Stimulated activated CD4-positive, alpha-beta T cell treated with anti-CD3 and anti-CD28 coated beads, TNF-alpha, amount 100 ng/mL, for 4 hours (primary cell): Measurements from ENCODE around the gene LRRC55.

Source experiments
- DNase-seq, 3 experiments: peaks; one replicate each; pipeline ENCODE4 v3.0.0-alpha.2; 2020; ENCODE audit warnings: low read depth in 3 of 3

LRRC55 gene, protein sequence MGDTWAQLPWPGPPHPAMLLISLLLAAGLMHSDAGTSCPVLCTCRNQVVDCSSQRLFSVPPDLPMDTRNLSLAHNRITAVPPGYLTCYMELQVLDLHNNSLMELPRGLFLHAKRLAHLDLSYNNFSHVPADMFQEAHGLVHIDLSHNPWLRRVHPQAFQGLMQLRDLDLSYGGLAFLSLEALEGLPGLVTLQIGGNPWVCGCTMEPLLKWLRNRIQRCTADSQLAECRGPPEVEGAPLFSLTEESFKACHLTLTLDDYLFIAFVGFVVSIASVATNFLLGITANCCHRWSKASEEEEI

DNA sequence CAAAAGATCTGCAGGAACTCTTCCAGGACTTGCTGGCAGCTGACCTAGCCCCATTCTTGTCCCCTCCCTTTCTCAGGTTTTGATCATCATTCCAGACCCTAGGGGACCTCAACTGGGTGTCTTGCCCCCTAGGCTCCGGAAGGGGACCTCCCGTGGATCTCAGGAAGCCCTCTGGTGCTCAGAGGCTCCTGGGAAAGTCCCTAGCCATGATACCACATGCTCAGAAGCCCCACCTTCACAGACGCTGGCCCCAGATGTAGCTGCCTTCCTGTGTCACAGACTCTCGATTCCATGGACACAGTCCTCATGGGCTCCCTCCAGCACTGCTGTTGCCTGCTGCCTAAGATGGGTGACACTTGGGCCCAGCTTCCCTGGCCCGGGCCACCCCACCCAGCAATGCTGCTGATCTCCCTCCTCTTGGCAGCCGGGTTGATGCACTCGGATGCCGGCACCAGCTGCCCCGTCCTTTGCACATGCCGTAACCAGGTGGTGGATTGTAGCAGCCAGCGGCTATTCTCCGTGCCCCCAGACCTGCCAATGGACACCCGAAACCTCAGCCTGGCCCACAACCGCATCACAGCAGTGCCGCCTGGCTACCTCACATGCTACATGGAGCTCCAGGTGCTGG is at the start of gene LRRC55:
LRRC55 (plus strand) TSS at position 276 of the 628 bp plus-strand sequence; CDS start at position 346, 70 bp downstream.
- DNase-seq, result no peak

DNA sequence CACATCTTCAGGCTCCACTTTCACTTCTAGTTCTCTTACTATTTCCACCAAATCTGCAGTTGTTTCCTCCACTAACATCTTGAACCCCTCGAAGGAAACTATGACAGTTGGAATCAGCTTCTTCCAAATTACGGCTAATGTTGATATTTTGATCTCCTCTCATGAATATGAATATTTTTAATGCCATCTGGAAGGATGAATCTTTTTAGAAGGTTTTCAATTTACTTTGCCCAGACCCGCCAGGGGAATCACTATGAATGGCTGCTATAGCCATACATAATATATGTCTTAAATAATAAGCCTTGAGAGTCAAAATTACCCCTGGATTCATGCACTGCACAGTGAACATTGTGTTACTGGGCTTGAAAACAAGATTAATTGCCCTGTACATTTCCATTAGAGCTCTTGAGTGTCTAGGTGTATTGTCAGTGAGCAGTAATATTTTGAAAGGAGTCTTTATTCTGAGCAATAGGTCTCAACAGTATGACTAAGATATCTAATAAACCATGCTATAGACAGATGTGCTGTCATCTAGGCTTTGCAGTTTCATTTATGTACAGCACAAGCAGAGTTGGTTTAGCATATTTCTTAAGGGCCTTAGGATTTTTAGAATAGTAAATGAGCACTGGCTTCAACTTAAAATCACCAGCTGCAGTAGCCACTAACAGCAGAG is 48.3 kb upstream of the LRRC55 start:
- DNase-seq, result no peak

DNA sequence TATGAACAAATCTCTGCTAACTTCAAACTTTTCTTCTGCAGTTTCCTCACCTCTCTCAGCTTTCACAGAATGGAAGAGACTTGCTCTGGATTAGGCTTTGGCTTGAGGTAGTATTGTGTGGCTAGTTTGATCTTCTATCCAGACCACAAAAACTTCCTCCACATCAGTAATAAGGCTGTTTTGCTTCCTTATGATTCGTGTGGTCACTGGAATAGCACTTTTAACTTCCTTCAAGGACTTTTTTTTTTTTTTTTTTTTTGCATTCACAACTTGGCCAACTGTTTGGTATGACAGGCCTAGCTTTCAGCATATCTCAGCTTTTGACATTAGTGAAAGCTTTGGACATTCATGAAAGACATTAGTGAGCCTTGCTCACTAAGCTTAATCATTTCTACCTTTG is 47.5 kb upstream of the LRRC55 start:
- no peak for DNase-seq

DNA sequence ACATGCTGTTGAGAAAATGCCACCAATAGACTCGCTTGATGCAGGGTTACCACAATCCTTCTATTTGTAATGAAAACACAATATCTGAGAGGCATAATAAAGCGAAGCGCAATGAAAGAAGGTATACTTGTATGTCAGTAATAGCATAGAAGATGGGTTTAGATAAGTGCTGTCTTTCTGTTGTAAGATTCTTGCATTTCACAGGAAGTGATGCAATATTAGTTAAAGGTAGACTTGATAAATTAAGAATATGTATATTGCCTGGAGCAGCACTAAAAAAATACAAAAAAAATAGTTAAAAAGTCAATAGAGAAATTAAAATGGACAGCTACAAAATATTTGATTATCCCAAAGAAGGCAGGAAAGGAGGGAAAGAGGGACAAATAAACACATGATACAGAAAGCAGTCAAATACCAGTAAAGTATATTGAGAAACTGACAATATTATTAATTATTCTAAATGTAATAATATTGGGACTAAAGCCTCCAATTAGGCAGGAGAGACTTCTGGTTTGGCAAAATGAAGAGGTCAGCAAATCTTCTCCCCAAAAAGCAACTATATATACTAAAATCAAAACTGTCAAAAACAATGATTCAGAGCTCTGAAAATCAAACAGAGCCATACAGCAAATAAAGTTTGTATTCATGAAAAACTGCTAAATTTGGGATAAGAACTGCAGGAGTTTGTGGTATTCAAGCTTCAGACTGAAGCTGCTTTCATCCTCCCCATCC is 46.6 kb upstream of the LRRC55 start:
- DNase-seq, result no peak

DNA sequence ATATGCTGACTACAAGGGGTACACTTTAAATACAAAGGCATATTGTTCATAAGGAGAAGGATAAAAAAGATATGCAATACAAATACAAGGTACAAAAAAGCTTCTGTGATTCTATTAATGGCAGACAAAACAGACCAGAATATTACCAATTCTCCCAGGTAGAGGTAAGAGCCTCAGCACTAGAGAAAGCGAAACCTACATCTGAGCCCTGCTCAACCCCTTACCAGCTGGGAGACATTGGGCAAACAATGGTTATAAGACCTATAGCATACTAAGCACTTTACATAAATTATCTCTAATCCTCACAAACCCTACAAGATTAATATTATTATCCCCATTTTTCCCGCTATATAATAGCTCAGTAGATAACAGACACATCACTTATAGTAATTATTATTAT is 41.2 kb upstream of the LRRC55 start:
- DNase-seq, result no peak

DNA sequence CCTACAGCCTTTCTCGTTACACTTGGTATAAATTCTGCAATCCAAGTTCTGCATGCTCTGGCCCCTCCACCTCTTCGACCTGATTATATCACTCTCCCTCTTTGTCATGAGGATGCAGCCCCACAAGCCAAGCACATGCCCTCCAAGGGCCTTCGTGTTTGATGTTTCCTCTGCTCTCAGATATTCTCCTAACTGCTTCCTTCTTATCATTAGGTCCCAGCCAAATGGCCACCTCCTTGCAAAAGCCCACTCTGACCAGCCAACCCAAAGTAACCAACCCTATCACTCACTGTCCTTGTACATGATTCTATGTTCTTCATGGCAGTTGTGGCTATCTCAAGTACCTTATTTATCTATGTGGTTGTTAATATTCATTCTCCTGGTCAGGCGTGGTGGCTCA is 38.3 kb upstream of the LRRC55 start:
- DNase-seq, result no peak

DNA sequence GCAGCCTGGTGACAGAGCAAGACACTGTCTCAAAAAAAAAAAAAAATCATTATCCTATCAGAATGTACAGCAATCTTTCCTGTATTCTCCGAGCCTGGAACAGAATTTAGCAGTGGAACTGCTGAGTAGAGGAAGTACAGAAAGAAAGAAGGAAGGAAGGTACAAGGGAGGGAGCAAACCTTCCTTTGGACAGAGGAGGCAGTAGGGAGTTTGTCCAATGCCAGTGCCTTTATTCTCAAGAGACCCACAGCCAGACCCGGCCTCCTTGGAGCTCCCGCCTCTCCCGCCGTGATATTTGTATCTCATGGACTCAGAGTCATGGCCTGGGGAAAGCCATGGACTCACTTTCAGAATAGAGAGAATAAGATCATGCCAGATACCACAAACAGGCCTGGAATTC is 37.7 kb upstream of the LRRC55 start:
- DNase-seq, result no peak

DNA sequence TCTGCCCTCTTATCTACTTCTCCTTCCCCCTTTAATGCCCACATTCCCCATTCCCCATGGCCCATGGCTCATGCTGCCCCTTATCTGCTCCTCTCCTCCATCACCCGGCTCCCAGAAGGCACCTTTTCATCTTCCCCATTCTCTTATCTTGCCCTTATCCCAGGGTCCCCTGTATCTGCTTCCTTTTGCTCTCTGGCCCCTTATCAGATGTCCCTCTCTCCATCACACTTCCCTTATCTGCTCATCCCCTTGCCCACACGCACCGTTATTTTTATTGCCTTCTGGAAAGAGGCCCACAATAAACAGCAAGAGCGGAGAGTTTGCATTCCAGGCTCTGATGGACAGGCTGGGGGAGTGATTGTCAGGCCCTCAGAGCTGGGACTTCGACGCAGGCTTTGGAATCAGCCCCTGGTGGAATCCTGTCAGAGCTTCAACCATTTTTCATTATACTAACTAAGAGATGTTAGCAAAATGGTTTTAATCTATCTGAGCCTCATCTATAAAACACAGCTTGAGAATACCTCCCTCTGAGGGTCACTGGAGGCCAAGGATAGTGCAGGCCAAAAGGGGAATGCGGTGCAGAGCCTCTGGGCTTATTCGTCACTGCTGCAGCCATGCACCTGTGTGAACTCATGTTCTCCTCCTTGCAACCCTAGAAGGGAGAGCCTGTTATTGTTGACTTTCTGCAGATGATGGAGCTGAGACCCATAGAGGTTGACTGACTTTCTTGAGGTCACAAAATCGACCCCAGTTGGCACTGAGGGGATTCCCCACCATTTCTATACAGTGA is 37.0 kb upstream of the LRRC55 start:
- DNase-seq, result no peak

DNA sequence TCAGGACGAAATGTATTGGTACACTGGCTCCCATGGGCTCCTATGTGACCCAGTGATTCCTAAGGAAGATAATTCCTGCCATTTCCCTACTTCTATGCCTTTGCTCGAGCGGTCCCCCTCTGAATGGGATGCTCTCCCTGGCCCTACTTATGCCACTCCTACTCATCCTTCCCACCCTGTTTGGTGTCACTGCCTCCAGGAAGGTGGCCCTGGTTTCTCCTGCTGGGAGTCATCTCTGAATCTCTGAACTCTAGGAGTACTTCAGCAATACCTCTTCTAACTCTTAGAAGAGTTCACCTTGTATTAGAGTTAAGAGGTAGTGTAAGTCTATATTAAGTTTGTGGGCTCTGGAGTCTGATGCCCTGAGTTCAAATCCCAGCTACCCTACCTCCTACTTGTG is 35.5 kb upstream of the LRRC55 start:
- no peak for DNase-seq

DNA sequence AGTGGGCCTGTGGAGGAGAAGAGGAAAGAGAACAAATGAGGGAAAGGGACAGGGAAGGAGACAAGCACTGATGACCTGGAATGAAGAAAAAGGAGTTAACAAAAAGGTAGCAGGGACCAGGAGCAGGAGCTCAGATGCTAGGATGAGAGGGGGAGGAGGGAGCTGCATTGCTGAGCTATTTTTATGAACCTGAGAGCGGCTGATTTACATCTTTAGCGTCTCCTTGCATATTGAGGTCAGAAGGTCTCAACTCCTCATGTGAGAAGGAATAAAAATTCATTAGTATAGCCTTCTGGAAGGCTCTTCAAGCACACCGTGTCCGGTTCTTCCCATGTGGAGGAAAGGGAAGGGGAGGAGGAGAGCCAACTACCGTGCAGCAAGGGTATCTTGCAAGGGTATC is 33.1 kb upstream of the LRRC55 start:
- DNase-seq, result no peak

DNA sequence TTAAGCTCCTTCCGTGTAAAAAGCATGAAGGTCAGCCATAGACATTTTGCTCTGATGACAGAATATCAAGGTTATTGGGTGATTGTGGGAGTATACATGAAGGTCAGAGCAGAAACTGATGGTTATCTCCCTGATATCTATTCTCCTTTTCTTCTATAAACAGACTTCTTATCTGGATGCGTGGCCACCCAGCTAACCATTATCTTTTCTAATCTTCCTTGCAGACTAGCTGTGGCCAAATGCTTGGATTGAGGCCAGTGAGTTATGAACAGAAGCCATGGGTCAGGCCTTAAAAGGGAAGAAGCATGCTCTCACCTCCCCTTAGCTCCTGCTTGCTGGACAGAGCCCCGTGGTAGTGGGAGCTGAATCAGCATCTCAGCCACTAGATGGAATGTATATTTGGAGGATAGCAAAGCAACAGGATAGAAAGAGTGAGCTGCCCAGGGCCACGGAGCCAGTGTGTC is 31.3 kb upstream of the LRRC55 start:
- DNase-seq, result no peak

DNA sequence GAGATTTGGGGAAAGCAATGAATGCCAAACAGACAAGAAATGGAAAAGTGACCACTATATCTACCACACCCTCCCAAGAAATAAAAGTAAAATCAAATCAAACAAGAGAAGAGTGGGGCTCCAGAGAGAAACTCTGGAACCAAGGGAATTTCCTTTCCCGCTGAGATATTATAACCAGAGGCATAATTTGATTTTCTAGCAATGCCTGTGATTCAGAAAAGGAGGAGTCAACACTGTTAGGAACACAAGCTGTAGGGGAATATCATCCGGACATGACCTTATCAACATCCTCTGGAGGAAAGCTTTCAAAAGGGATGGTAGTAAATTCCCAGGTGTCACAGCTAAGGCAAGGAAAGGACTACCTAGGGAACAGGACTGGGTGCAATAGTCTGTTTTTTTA is 29.6 kb upstream of the LRRC55 start:
- DNase-seq, result no peak

DNA sequence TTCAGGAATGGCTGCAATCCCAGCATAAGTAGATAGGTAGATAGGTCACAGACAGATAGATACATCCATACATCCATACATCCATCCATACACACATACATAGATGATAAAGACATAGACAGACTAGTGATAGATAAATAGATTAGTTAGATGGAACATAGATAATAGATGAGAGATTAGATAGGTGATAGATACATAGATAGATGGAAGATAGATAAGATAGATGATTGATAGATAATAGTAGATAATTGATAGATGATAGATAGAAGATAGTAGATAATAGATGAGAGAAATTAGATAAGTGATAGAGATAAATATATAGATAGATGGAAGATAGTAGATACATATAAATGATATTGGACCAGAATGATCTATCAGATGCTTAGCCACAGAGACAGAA is 28.3 kb upstream of the LRRC55 start:
- no peak for DNase-seq

DNA sequence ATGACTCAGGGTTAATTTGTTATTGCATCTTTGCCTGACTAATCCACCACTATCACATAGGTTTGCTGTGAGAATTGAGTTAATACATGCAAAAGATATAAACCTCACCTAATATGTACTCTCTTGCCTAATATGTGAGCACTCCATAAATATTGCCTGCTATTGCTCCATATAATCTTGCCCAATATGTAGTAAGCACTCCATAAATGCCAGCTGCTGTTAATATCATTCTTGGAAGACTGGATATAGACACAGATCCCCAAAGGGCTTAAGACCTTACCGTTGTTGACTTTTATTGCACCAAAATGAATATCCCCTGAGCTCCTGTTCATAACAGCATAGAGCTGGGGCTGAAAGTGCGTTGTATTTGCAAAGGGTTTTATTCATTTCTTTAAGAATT is 27.0 kb upstream of the LRRC55 start:
- no peak for DNase-seq

DNA sequence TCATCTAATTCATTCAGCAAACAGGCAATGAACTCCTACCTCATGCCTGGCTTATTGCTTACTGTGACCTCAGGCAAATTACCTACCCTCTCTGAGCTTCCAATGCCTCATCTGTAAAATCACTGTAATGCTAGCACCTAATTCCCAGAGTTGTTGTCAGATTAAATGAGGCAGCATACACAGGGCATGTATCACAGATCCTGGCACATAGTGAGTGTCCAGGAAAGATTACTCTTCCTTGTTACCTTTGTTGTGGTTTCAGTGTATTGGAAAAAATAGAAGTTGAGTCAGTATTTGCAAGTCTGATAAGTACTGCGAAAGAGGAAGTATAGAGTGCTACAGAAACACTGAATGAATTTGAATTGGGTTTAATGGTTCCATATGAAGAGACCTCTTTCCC is 26.4 kb upstream of the LRRC55 start:
- DNase-seq, result no peak

DNA sequence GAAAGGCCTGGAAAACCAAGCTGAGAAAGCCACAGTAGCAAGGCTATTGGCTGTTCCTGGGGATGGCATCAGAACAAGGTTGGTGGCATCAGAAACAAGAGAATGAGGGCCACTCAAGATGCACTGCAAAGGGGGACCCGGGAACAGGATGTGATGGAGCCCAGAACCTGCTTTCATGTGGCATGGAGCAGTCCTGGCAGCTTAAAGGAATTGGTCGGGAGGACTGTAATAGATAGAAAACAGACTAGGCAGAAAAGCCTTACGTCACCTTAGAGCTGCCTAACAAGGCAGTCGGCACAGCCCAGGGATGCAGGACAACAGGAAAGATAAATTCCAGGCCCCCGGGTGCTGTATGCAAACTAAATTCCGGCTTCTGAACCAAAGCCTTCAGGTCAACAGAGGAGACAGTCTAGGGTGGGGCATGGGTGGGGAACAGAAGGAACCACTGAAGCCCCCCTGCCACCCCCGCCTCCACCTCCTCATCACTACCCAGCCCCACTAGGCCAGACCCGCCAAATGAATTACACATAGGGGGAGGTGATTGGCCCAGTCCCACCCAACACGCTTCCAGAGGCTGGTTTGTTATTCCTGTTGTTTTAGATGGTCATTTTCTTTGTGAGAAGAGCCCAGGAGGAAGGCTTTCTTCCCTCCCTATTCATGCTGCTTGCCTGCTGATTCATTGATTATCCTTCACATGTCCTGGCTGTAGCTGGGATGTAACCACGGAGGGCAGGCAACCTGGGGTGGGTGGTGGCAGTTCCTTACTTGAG is 25.7 kb upstream of the LRRC55 start:
- DNase-seq, result no peak

DNA sequence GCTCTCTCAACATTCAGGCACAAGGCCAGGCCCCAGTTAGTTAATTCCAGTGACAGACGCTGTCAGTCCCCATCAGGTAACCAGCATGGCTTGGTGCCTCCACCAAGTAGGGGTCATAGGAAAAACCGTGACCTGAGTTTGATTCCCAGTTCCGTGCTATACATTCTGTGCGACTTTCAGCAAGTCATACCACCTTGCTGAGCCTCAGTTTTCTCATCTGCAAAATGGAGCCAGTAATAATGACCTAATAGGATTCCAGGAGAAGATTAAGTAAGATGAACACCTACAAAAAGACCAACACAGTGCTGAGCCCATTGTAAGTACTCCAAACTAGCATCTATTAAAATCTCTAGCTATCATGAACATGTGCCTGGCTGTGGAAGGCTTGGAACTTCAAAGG is 24.8 kb upstream of the LRRC55 start:
- no peak for DNase-seq

DNA sequence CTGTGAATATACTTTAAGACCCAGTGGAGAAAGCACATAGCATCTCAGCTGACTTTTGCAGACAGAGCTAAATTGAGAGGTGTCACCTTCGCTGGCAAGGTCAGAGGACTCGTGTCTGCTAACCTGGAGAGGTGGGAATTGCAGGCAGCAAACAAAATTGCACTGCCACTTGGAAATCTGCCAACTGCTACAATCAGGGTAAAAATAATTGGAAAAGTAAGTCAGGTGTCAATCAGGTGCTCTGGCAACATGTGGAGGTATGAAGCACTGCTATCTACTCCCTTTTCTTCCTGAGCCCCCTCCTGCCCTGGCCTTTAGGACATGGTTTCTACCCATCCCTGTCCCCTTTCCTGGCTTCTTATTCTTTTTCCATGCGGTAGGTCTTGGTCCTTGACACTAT is 24.1 kb upstream of the LRRC55 start:
- no peak for DNase-seq

DNA sequence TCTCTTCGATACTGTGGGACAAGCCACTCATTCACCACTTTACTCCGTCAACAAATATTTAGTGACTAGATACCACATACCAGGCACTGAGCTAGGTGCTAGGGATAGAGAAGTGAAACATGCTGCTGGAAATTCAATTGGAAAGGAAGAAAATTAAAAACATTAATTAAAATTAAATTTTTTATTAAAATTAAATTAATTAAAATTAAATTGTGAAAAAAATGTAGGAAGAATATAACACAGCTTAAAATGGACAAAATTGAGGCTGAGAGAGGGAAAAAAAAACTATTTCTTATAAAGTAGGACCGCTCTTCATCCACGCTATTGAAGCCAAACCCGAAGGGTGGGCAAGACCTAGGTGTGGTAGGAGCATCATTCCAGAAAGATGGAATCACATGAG is 23.6 kb upstream of the LRRC55 start:
- no peak for DNase-seq

DNA sequence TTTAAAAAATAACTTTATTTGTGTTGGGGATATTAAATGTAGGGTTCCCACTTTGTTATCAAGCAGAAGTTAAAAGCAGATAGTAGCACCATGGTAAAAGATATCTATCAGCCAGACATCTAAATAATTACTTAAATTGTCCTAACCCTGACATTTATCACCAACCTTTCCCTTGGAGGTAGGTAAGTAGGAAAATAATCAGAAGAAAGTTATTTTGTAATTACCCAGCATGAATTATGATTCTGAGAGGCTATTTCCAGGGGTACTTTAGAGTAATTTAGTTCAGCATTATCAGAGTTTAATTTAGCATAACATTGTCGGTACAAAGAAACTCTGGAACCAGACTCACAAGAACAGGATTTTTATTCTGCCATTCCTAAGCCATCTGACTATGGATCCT is 23.2 kb upstream of the LRRC55 start:
- no peak for DNase-seq

DNA sequence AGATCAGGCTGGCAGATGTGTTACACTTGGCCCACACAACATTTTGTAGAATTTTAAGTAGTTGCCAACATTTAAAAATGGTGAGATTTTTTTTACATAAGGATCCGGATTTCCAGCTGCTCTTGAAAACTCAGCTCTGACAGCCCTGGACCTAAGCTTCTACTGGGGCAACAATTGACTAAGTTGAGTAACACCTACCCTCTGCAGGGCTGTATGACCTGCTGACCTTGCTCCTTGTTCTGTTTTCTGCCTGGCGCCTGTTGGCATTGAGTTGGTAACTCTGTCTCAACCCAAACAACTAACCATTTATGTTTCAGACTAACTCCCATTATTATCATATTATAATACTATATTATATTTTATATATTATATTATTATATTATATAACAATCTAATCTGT is 21.1 kb upstream of the LRRC55 start:
- no peak for DNase-seq
